ENCODE data around the gene HMGXB3.
"Not testable (repeated sequence)": the region's sequence is repeated elsewhere in the genome, so short reads cannot be mapped to it uniquely, and the experiment has no call there.

The HMGXB3 gene

DNA sequence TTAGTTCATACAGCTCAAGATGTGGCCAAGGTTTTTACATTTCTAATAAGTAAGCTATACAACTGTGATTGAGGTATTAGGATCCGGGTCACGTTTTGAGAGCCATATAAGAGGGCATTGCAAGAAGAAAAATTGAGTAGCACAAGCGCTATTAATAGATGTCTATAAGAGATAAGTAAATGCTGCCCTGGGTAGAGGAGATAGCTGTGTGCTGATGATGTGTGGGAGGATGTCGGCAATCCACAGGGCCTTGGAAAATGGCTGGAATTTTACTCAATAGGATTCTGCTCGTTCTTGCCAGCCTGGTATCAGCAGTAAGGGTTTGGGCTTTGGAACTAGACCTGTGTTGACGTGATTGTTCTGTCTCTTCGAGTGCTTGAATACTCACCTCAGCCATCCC, 44.2 kb downstream of the HMGXB3 start:
- Mint-ChIP-seq H3K36me3 (ENCODE audit: low read depth) (peaks cover 61% of the 10 kb centered on the region), H3K27me3 (ENCODE audit: low read depth) (no peaks in the 10 kb centered on the region), H3K27ac (no peak overlapping the region), H3K9me3 (no peaks in the 10 kb centered on the region), H3K4me3 (no peak overlapping the region), H3K4me1 (ENCODE audit: low read depth) (peaks cover 15% of the 10 kb centered on the region)
- no peak for DNase-seq (ENCODE audit: low spot score)

DNA sequence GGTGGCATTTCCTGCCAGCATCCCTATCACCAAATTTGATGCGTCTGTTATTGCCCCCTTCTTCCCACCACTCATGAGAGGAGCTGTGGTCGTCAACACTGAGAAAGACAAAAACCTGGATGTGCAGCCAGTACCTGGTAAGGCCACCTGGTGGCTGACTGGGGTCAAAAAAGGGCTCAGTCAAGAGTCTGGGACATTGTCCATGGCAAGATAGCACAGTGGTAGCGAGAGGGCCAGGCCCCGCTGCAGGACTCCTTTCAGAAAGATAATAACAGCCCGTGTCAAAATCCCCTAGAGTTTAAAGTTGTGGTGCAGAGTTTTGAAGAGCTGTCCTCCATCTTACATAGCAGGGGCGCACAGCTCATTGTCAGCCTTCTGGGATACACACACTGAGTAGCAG, 45.0 kb downstream of the HMGXB3 start:
- peaks cover 59% of the 10 kb centered on the region for H3K36me3 Mint-ChIP-seq (ENCODE audit: low read depth)
- H3K27ac Mint-ChIP-seq: no peak overlapping the region
- no peaks in the 10 kb centered on the region for H3K9me3 Mint-ChIP-seq

DNA sequence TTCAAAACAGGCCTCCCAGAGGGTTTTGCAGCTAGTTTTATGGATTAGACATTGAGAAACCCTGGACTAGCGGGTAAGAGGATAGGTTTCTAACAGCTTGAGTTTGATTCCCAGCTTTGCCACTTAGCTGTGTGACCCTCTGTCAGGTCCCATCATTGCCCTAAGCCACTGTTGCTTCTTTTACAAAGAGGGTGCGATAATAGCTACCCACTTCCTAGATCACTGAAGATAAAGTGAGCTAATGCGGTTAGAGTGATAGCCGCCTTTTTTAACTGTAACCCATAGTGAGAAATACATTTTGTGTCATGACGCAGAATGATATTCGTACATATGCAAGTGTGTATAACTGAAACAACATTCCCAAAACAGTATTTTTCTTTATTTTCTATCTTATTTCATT, 45.5 kb downstream of the HMGXB3 start:
- no peaks in the 10 kb centered on the region for H3K27me3 Mint-ChIP-seq (ENCODE audit: low read depth)
- DNase-seq (ENCODE audit: low spot score): no peak
- no peak overlapping the region for H3K4me3 Mint-ChIP-seq
- H3K36me3 Mint-ChIP-seq (ENCODE audit: low read depth): peaks cover 60% of the 10 kb centered on the region
- H3K9me3 Mint-ChIP-seq: no peaks in the 10 kb centered on the region
- H3K4me1 Mint-ChIP-seq (ENCODE audit: low read depth): peaks cover 15% of the 10 kb centered on the region
- H3K27ac Mint-ChIP-seq: no peak overlapping the region

More for the DNA sequence above, 45.0 kb downstream of the HMGXB3 start:
- H3K4me1 Mint-ChIP-seq (ENCODE audit: low read depth): peaks cover 15% of the 10 kb centered on the region
- no peak overlapping the region for H3K4me3 Mint-ChIP-seq
- H3K27me3 Mint-ChIP-seq (ENCODE audit: low read depth): no peaks in the 10 kb centered on the region
- DNase-seq (ENCODE audit: low spot score): no peak

DNA sequence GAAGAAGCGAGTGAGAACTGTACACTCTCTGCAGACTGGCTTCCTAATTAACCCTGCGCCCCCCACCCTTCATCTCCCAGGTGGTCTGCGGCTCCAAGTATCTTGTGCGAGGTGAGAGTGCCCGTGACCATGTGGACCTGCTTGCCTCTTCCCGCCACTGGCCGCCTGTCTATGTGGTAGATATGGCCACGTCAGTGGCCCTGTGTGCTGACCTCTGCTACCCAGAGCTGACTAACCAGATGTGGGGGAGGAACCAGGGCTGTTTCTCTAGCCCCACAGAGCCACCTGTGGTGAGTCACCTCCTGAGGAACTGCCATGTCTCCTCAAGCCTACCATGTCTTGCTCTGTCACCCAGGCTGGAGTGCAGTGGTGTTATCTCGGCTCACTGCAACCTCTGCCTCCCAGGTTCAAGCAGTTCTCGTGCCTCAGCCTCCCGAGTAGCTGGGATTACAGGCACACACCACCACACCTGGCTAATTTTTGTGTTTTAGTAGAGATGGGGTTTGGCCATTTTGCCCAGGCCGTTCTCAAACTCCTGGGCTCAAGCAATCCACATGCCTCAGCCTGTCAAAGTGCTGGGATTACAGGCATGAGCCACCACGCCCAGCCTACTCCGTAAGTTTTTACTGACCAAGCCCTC, 49.8 kb downstream of the HMGXB3 start:
- H3K27ac Mint-ChIP-seq; H3K4me1 Mint-ChIP-seq (ENCODE audit: low read depth); H3K9me3 Mint-ChIP-seq; H3K27me3 Mint-ChIP-seq (ENCODE audit: low read depth); H3K4me3 Mint-ChIP-seq; DNase-seq (ENCODE audit: low spot score): not testable (repeated sequence)
- H3K36me3 Mint-ChIP-seq (ENCODE audit: low read depth): peaks cover 52% of the 10 kb centered on the region

DNA sequence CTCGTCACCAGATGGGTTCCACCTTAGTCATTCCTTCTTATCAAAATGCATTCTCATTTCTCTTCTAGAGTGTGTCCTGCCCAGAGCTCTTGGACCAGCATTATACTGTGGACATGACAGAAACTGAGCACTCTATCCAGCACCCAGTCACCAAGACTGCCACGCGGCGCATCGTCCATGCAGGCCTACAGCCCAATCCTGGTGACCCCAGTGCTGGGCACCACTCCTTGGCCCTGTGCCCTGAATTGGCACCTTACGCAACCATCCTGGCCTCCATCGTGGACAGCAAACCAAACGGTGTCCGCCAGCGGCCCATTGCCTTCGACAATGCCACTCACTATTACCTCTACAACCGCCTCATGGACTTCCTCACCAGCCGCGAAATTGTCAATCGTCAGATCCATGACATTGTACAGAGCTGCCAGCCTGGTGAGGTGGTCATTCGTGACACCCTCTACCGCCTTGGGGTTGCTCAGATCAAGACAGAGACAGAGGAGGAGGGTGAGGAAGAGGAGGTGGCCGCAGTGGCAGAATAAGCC, 51.2 kb downstream of the HMGXB3 start:
- Mint-ChIP-seq H3K9me3 (no peaks in the 10 kb centered on the region), H3K27me3 (ENCODE audit: low read depth) (no peaks in the 10 kb centered on the region), H3K4me1 (ENCODE audit: low read depth) (no peaks in the 10 kb centered on the region), H3K36me3 (ENCODE audit: low read depth) (peaks cover 46% of the 10 kb centered on the region), H3K4me3 (no peak overlapping the region), H3K27ac (no peak overlapping the region)
- DNase-seq (ENCODE audit: low spot score): no peak

DNA sequence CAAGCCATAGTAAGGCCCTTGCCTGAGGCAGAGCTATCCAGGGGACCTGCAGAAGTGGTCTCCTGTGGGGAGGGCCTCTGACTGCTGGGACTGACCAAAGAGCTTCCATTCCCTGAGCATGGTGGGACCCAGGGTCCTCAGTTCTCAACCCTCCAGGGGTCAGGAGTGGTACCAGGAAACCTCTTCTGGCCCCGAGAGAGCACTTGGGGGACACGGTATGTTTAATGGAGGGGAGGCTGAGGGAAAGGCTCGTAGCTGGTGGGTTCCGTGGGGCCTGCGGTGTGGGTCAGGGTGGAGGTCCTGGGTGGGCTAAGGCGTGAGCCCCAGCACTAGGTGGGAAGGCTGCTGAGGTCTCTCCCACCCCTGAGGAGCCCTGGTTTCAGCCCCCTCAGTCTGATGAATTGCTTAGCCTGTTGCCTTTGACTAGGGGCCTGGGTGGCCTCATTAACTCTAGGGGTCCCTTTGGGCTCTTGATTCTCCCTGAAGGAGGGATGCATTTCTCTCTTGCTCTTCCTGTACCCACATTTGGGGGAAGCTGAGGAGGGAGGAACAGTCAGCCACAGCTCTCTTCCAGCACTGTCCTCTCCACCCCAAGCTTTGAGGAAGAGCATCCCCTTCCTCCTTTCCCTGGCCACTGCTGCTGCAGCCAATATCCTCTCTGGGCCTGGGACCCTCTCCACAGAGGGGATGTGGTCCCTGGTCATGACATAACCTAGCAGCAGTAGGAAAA, 51.9 kb downstream of the HMGXB3 start:
- no peak overlapping the region for H3K27ac Mint-ChIP-seq
- peaks cover 46% of the 10 kb centered on the region for H3K36me3 Mint-ChIP-seq (ENCODE audit: low read depth)

DNA sequence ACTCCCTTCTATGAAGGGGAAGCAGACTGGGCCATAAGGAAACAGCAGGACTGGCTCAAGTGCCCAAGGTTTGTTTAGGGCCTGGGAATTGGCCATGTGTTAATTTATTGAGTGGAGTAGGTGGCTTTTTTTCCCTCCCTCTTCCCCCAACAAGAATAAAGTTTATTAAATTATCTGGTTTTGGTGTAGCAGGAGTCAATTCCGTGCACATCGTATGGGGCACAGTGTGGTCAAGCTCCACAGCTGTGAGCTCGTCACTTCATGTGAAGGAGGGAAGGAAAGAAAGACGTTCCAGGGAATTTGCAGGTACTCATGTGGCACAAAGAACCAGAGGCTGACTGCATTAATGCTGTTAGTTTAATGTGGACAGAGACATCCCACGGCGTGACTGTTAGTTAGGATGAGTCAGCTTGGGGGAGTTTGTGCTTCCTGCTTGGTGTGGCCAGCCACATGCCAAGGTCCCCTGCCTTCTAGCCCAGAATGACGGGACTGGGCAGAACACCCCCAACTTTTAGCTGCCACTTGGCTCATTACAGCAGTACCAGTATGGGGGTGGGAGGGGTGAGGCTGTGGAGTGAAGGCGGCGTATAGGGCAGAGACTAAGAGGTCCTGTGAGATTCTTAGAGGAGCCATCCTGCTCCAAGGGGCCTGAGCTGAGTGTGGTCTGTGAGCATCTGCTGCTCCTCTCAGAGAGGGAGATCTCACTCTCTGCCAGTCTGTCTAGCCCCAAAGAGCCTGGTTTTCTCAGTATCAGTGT, 52.6 kb downstream of the HMGXB3 start:
- H3K9me3 Mint-ChIP-seq: no peaks in the 10 kb centered on the region
- peaks cover 39% of the 10 kb centered on the region for H3K36me3 Mint-ChIP-seq (ENCODE audit: low read depth)
- H3K4me1 Mint-ChIP-seq (ENCODE audit: low read depth): no peaks in the 10 kb centered on the region
- no peak overlapping the region for H3K27ac Mint-ChIP-seq
- peak; percentile 25 for DNase-seq (ENCODE audit: low spot score)
- no peaks in the 10 kb centered on the region for H3K27me3 Mint-ChIP-seq (ENCODE audit: low read depth)
- no peak overlapping the region for H3K4me3 Mint-ChIP-seq

More for the DNA sequence above, 51.9 kb downstream of the HMGXB3 start:
- no peak overlapping the region for H3K4me3 Mint-ChIP-seq
- H3K27me3 Mint-ChIP-seq (ENCODE audit: low read depth): no peaks in the 10 kb centered on the region
- no peak for DNase-seq (ENCODE audit: low spot score)
- no peaks in the 10 kb centered on the region for H3K9me3 Mint-ChIP-seq
- no peaks in the 10 kb centered on the region for H3K4me1 Mint-ChIP-seq (ENCODE audit: low read depth)

DNA sequence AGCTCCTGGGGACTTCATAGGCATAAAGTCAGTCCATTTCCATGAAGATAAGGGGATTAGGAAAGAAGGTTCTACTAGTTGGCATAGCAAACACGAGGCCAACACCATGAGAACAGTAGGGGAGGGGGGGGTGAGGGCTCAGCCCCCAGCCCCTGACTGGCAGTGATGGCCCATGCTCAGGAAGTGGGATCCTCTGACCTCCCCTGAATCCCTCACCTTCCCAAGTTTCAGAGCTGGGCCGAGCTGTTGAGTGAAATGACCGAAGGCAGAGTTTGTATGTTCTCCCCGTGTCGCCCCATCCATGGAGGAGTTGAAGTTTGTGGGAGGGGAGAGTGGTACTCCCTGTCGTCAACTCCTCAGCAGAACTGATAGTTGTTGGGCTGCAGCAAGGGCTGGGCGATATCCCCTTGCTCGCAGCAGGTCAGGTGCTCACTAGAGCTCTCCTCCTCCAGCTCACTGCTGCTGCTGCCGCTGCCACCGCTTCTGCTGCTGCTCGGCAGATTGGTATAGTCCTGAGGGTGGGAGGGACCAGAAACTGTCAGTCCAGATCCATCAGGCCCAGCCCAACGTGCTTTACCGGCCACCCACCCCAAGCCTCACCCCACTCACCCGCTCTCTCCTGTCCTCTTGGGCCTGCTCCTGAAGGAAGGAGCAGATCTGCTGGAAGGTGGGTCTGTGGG, 53.3 kb downstream of the HMGXB3 start:
- Mint-ChIP-seq H3K36me3 (ENCODE audit: low read depth) (peaks cover 34% of the 10 kb centered on the region), H3K27ac (no peak overlapping the region), H3K4me1 (ENCODE audit: low read depth) (peaks cover 3% of the 10 kb centered on the region), H3K27me3 (ENCODE audit: low read depth) (no peaks in the 10 kb centered on the region), H3K4me3 (no peak overlapping the region), H3K9me3 (no peaks in the 10 kb centered on the region)
- DNase-seq (ENCODE audit: low spot score): no peak

DNA sequence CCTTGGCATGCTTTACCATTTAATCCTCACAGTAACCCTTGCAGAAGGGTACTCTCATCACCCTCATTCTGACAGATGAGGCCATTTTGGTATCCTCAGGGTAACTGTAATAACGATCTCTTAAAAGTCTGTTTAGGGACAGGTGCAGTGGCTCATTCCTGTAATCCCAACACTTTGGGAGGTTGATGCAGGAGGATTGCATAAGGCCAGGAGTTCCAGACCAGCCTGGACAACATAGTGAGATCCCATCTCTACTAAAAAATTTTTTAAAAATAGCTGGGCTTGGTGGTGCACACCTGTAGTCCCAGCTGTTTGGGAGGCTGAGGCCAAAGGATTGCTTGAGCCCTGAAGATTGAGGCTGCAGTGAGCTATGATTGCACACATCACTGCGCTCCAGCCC, 54.0 kb downstream of the HMGXB3 start:
- H3K9me3 Mint-ChIP-seq: no peaks in the 10 kb centered on the region
- peaks cover 3% of the 10 kb centered on the region for H3K4me1 Mint-ChIP-seq (ENCODE audit: low read depth)
- H3K4me3 Mint-ChIP-seq: no peak overlapping the region
- no peak for DNase-seq (ENCODE audit: low spot score)
- H3K36me3 Mint-ChIP-seq (ENCODE audit: low read depth): peaks cover 27% of the 10 kb centered on the region
- no peaks in the 10 kb centered on the region for H3K27me3 Mint-ChIP-seq (ENCODE audit: low read depth)
- H3K27ac Mint-ChIP-seq: no peak overlapping the region

DNA sequence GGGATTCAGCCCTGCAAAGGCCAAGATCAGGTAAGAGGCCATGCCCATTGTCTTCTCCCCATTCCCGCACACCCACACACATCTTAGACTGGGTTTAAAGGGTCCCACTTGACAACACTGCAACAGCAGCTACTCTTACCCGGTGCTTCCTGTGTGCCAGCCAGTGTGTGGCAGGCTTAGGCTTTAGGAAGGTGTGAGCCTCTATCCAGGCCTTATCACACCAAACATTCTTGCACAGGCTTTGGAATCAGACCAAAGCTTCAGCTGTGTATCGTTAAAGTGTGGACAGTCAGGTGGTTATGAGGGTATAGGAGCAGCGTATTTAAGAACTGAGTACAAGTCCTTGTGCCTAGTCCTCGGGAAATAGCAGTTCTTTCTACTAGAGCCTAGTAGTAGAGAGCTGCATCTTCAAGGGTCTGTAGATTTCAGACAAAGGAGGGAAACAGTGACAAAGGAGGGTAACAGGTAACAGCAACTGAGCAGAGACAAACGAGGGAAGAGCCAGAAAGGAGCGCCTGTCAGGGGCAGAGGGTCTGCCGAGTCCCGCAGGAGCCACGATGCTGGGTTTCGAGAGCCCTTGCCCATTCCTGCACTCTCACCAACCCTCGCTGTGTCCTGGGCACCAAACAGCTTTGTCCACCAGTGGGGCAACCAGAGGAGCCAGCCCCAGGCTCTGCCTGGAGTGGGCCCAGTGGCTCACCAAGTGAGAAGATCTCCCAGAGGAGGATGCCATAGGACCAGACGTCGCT, 55.0 kb downstream of the HMGXB3 start:
- Mint-ChIP-seq H3K9me3 (no peaks in the 10 kb centered on the region), H3K4me3 (no peak overlapping the region), H3K27me3 (ENCODE audit: low read depth) (no peaks in the 10 kb centered on the region), H3K4me1 (ENCODE audit: low read depth) (peaks cover 3% of the 10 kb centered on the region), H3K27ac (no peak overlapping the region), H3K36me3 (ENCODE audit: low read depth) (peaks cover 24% of the 10 kb centered on the region)
- no peak for DNase-seq (ENCODE audit: low spot score)

DNA sequence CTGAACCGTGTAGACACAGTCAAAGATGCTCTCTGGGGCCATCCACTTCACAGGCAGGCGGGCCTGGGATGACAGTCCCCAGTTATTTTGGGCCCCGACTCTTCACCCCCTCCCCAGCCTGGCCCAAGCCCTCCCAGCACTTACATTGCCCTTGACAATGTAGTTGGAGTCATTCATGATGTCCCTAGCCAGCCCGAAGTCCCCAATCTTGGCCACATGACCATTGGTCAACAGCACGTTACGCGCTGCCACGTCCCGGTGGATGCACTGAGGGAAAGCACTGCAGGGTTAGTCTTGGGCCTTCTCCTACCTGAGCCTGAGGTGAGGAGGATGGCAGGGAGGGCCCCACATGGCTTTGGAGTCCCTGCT, 55.5 kb downstream of the HMGXB3 start:
- Mint-ChIP-seq H3K27me3 (ENCODE audit: low read depth) (no peaks in the 10 kb centered on the region), H3K9me3 (no peaks in the 10 kb centered on the region), H3K4me1 (ENCODE audit: low read depth) (peaks cover 3% of the 10 kb centered on the region), H3K36me3 (ENCODE audit: low read depth) (peaks cover 19% of the 10 kb centered on the region), H3K27ac (no peak overlapping the region), H3K4me3 (no peak overlapping the region)
- DNase-seq (ENCODE audit: low spot score): no peak

DNA sequence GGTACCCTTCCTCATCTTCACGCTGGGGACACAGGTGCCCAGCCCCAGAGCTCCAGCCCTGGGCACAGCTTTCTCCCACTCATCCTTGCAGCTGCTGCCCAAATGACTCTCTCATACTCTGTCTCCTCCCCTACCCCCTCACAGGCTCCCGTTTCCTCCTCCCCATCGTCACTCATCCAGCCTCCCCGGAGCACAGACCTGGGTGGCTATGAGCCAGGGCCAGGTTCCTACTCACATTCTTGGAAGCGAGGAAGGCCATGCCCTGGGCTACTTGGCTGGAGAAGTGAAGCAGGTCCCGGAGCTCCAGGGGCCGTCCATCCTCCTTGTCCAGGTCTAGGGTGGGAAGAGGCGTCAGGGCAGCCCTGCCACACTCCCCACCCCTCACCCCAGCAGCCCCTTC, 56.5 kb downstream of the HMGXB3 start:
- peaks cover 3% of the 10 kb centered on the region for H3K4me1 Mint-ChIP-seq (ENCODE audit: low read depth)
- no peak overlapping the region for H3K27ac Mint-ChIP-seq
- no peak for DNase-seq (ENCODE audit: low spot score)
- no peaks in the 10 kb centered on the region for H3K27me3 Mint-ChIP-seq (ENCODE audit: low read depth)
- H3K4me3 Mint-ChIP-seq: no peak overlapping the region
- peaks cover 15% of the 10 kb centered on the region for H3K36me3 Mint-ChIP-seq (ENCODE audit: low read depth)
- no peaks in the 10 kb centered on the region for H3K9me3 Mint-ChIP-seq

DNA sequence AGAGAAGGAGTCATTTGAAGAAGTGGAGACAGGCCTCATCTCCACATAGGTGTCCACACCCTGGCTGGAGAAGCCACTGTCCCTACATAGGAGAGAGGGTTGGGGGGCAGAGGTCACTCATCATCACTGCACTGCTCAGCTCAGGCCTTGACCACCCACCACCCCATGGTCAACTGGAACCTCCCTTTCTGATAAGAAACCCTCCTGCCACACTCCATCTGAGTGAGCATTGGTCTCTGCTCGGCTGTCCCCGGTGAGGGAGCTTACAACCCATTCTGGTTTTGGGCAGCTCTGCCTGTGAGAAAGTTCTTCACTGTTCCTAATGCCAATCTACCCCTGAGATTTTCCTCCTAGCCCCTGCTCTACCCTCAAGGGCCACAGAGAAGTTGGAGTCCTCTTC, 57.0 kb downstream of the HMGXB3 start:
- peaks cover 14% of the 10 kb centered on the region for H3K36me3 Mint-ChIP-seq (ENCODE audit: low read depth)
- no peak for DNase-seq (ENCODE audit: low spot score)
- H3K27me3 Mint-ChIP-seq (ENCODE audit: low read depth): no peaks in the 10 kb centered on the region
- H3K27ac Mint-ChIP-seq: no peak overlapping the region
- peaks cover 3% of the 10 kb centered on the region for H3K4me1 Mint-ChIP-seq (ENCODE audit: low read depth)
- no peaks in the 10 kb centered on the region for H3K9me3 Mint-ChIP-seq
- H3K4me3 Mint-ChIP-seq: no peak overlapping the region

Measured in T-helper 2 cell treated with Interferon-gamma antibody and Interleukin-4, amounts not matched to agents 5 μg/mL and 100 μg/mL, for 36 hours (primary cell).